Memory B cell (primary cell): ENCODE measurements around the gene PPP4R2.

Source experiments
- ATAC-seq: fragments of 150-1000 bp; cut with Tn5 transposase; 2 replicates; pipeline ENCODE4 v1.10.0; 2021; ENCODE audit warnings: low read depth, mild to moderate bottlenecking, moderate library complexity
- DNase-seq, 2 donors: peaks; one replicate each; pipeline ENCODE4 v3.0.0; 2022; ENCODE audit warnings: low spot score in 2 of 2
- H3K27ac Mint-ChIP-seq: one replicate; pipeline ENCODE4 v1.8.0; 2022; ENCODE audit warnings: mild to moderate bottlenecking, moderate library complexity, mixed read lengths
- H3K27me3 Mint-ChIP-seq: one replicate; pipeline ENCODE4 v1.8.0; 2022; ENCODE audit warnings: mixed read lengths
- H3K36me3 Mint-ChIP-seq: one replicate; pipeline ENCODE4 v1.8.0; 2022; ENCODE audit warnings: mild to moderate bottlenecking, mixed read lengths
- H3K4me1 Mint-ChIP-seq: one replicate; pipeline ENCODE4 v1.8.0; 2022; ENCODE audit warnings: mixed read lengths
- H3K4me3 Mint-ChIP-seq: one replicate; pipeline ENCODE4 v1.8.0; 2022; ENCODE audit warnings: mild to moderate bottlenecking, moderate library complexity, mixed read lengths
- H3K9me3 Mint-ChIP-seq: one replicate; pipeline ENCODE4 v1.8.0; 2022; ENCODE audit warnings: mixed read lengths

The PPP4R2 gene

DNA sequence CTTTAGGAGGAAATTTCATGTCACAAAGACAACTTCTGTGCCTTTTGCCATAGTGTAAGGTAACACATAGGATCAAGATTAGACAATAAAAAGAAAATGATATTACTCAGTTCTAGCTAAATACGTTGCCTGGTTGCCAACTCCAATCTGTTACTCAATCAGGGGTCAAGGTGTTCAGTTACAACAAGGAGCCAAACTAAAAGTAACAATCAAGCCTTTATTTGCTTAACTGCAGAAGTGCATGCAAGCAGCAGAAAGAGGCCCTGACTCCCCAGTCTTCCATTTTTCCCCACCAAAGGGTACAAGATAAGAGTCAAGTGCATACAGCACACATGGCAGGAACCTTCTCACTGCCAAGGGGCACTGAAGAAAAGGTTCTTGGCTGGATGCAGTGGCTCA, 28.3 kb upstream of the PPP4R2 start:
- Mint-ChIP-seq H3K36me3 (no peaks in the 10 kb centered on the region), H3K27ac (no peak overlapping the region), H3K4me1 (peaks cover 11% of the 10 kb centered on the region), H3K27me3 (peaks cover 4% of the 10 kb centered on the region), H3K4me3 (no peak overlapping the region), H3K9me3 (no peaks in the 10 kb centered on the region)
- ATAC-seq: no peak
- no peak for DNase-seq

DNA sequence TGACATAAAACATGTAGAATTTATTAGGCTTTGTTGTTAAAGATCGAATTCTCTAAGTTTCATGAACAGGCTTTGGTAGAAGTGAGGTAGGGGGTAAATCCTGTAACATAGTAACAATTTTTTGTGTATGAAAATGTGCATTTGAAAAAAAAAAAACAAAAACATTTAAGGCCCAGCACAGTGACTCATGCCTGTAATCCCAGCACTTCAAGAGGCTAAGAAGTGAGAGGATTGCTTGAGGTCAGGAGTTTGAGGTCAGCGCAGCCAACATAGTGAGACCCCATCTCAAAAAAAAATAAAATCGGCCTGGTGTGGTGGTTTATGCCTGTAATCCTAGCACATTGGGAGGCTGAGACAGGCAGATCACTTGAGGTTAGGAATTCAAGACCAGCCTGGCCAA, 26.8 kb upstream of the PPP4R2 start:
- H3K27me3 Mint-ChIP-seq: peaks cover 7% of the 10 kb centered on the region
- no peaks in the 10 kb centered on the region for H3K36me3 Mint-ChIP-seq
- H3K4me1 Mint-ChIP-seq: peaks cover 11% of the 10 kb centered on the region
- DNase-seq (no peak), ATAC-seq (no peak)
- H3K4me3 Mint-ChIP-seq: no peak overlapping the region
- H3K27ac Mint-ChIP-seq: no peak overlapping the region
- no peaks in the 10 kb centered on the region for H3K9me3 Mint-ChIP-seq

DNA sequence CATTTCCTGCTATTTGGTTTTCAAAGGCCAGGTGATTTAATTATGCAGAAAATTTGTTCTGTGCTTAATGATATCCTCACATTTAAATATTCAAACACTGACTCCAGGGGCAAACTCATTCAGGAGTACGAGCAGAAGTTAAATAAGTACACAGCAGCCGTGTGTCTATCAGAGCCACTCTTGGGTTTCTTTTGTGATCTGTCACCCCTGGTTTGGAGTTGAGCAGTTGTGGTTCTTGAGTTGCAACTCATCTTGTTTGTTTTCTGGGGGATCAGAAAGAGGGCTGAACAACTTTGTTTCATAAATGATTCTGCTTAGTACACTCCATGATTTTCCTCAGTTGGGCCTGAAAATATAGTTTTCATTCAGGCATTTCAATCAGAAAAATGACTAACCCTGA, 25.7 kb upstream of the PPP4R2 start:
- Mint-ChIP-seq H3K4me1 (no peaks in the 10 kb centered on the region), H3K4me3 (no peak overlapping the region), H3K9me3 (no peaks in the 10 kb centered on the region), H3K27ac (no peak overlapping the region), H3K27me3 (peaks cover 7% of the 10 kb centered on the region), H3K36me3 (no peaks in the 10 kb centered on the region)
- ATAC-seq (no peak), DNase-seq (no peak)

DNA sequence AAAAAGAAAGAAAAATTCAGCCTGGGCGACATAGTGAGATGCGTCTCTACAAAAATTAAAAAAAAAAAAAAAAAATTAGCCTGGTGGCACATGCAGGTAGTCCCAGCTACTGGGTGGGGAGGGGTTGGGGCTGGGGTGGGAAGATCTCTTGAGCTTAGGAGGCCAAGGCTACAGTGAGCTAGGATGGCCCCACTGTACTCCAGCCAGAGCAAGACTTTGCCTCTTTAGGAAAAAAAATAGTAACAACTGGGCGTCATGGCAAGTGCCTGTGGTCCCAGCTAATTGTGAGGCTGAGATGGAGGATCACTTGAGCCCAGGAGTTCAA, 23.9 kb upstream of the PPP4R2 start:
- Mint-ChIP-seq H3K4me1 (no peaks in the 10 kb centered on the region), H3K4me3 (no peak overlapping the region), H3K27me3 (peaks cover 7% of the 10 kb centered on the region), H3K27ac (no peak overlapping the region), H3K36me3 (no peaks in the 10 kb centered on the region), H3K9me3 (no peaks in the 10 kb centered on the region)
- ATAC-seq (no peak), DNase-seq (no peak)

DNA sequence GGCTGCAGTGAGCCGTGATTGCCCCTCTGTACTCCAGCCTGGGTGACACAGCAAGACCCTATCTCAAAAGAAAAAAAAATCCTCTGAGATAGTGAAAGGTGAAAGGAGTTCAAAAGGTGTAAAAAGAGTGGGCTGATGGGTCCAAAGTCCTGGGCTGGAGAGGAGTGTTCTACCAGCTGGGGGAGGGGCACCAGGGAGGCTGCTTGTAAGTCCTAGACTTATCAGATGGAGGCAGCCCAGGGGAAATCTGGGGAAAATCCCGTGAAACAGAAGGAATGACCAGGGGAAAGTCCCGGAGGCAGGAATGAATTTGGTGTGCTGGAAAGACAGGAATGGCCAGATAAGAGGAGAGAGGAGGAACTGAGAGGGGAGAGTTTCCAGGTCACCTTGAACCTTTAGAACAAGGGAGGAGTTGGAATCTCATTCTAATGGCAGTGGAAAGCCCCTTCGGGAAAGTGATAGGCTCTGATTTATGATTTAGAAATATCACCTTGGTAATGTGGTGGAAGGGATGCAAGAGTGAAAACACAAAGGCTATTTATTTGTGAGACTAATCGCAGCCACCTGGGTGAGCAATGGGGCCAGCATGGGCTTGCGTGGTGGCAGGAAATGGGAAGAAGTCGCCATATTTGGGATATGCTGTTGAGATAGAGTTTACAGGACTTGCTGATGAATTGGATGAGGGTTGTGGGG, 23.4 kb upstream of the PPP4R2 start:
- H3K27me3 Mint-ChIP-seq: peaks cover 7% of the 10 kb centered on the region
- no peaks in the 10 kb centered on the region for H3K36me3 Mint-ChIP-seq
- no peak overlapping the region for H3K27ac Mint-ChIP-seq
- no peak overlapping the region for H3K4me3 Mint-ChIP-seq
- H3K9me3 Mint-ChIP-seq: no peaks in the 10 kb centered on the region
- H3K4me1 Mint-ChIP-seq: no peaks in the 10 kb centered on the region
- no peak for DNase-seq
- ATAC-seq: no peak

DNA sequence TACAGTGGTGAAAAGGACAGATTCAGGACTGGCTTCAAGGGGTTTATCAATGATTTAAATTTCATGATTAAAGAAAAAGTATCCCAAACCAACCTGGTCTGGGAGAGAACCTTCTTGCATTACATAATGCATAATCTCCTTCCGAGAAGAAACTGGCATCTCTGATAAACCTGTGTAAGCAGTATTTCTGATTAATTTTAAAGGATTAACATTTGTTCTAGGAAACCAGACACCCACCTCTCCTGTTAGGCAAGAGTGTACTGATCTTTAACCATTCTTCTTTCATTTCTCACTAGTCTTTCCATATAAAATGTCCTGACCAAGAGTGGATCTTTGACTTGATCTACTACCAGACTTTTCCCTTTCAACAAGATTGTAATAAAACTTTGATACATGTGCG, 22.8 kb upstream of the PPP4R2 start:
- no peak for ATAC-seq
- Mint-ChIP-seq H3K4me1 (no peaks in the 10 kb centered on the region), H3K27me3 (peaks cover 7% of the 10 kb centered on the region), H3K27ac (no peak overlapping the region), H3K4me3 (no peak overlapping the region), H3K36me3 (no peaks in the 10 kb centered on the region), H3K9me3 (no peaks in the 10 kb centered on the region)
- DNase-seq: no peak

DNA sequence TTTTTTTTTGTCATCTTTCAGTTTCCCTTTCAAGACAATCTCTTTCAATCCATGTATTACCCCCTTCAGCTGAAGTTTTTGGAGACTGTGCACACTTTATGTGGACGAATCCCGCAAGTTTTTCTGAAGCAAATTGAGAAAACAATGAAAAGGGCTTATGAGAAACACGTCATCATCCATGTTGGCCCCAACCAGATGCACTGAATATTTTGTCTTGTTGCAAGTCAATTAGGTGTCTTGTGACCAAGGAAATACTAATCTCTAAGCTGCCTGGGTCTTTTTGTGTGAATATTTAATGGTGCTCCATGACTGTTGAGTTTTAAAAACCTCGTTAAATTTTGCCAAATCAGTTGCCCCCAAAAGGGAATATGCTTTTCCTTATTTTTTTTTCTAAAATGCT, 21.7 kb upstream of the PPP4R2 start:
- no peak for ATAC-seq
- Mint-ChIP-seq H3K27ac (no peak overlapping the region), H3K4me3 (no peak overlapping the region)

DNA sequence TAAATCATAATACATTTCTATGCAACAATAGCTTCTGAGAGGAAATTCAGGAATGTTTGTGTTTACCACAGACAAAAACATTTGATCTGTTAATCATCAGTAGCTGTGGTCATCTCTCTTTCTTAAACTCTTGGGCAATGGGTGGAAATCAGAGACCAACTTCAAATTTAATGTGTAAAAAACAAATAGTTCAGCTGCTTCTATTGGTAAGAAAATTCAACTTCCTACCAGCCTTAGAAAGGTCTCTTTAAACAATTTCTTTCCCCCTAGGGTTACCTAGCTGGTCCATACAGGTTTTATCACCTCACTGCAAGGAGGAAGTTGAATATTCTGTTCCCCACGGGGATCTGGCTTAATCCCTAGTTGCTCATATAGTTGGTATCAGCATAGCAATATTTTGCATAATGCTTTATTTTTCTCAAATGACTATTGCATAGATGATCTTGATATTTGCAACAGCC, 20.3 kb upstream of the PPP4R2 start:
- ATAC-seq (no peak), DNase-seq (no peak)
- Mint-ChIP-seq H3K4me3 (no peak overlapping the region), H3K4me1 (no peaks in the 10 kb centered on the region), H3K27ac (no peak overlapping the region), H3K27me3 (peaks cover 10% of the 10 kb centered on the region), H3K36me3 (no peaks in the 10 kb centered on the region), H3K9me3 (no peaks in the 10 kb centered on the region)

More for the DNA sequence above, 21.7 kb upstream of the PPP4R2 start:
- H3K36me3 Mint-ChIP-seq: no peaks in the 10 kb centered on the region
- peaks cover 10% of the 10 kb centered on the region for H3K27me3 Mint-ChIP-seq
- no peaks in the 10 kb centered on the region for H3K4me1 Mint-ChIP-seq
- no peaks in the 10 kb centered on the region for H3K9me3 Mint-ChIP-seq
- DNase-seq: no peak

DNA sequence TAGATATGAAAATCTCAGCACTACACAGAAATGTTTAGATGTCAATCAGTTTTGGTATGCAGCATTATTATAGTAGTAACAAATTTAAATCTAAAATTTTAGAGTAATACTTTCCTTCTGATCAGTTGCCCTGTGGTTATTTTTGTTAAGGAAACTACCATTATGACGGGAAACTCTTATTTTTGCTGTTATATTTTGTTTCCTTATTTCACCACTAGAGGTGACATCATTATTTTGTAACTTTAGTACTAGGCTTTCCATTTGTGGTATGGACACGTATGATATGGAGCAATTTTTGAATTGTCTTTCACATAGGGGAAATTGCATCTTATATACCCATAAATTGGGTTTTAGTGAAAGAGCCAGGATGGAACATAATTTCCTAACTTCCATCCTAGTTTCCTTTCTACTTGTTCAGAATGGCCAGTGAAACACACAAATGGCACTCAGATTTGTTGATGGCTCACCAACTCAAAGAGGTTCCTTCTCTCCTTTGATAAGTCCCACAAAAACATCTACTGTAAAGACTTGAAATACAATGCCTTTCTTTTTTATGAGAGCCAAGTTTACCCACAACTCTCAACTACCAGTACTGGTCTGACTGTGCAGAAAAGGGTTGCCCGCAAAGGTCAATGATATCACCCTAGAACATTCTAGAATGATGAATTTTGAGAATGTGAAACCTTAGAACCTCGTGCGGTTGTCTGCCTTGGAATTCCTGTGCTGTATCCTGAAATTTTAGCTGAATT, 19.4 kb upstream of the PPP4R2 start:
- Mint-ChIP-seq H3K4me1 (no peaks in the 10 kb centered on the region), H3K27ac (no peak overlapping the region), H3K4me3 (no peak overlapping the region), H3K36me3 (no peaks in the 10 kb centered on the region), H3K27me3 (peaks cover 8% of the 10 kb centered on the region), H3K9me3 (no peaks in the 10 kb centered on the region)
- DNase-seq (no peak), ATAC-seq (no peak)

DNA sequence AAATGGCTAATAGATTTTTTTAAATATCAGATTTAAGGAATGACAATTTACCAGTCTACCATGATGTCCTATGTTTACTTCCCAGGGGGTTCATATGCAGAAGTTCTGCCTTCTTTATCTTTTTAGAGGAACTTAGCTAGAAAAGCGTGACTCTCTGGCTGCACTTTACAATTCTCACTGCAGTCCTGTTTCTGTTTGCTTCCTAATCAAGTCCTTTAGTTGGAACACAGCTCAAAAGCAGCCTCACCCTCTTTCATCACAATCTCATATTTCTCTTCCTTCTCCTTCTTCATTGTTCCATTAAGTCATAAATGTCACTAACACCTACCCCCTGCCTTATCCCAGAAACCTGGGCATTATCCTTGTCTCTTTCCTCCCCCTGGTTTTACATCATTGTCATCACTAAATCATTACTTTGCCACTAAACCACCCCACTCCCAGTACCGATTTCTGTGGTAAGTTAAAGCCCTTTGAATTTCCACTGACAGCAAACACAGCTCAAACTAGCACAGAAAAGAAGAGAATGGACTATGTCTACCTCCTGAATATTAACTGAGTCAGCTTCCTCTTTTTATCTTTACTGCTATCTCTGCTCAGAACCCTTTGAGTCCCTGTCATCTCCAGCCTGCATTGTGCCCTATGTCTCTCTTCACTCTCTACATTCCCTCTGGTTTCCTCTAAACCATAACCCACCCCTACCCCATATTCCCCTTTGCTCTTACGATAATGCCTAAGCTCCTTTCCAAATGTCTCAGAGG, 13.8 kb upstream of the PPP4R2 start:
- no peak for ATAC-seq
- Mint-ChIP-seq H3K4me3 (no peak overlapping the region), H3K4me1 (peaks cover 4% of the 10 kb centered on the region)

DNA sequence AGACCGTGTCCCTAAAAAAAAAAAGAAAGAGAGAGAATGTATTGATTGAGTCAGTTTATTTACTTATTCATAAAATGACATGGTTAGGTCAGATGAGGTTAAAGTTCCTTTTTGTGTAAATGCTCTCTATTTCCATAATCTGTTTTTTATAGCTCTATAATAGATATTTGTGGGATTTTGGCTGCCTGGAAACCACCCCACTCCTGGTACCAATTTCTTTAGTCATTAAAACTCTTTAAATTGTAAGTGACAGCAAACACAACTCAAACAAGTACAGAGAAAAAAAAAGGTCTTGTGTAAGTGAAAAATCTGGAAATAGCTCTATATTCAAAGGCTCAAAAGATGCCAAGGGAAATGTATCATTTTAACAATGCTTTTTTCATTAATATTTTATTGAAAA, 11.0 kb upstream of the PPP4R2 start:
- H3K27ac Mint-ChIP-seq: no peak overlapping the region
- H3K4me1 Mint-ChIP-seq: peaks cover 4% of the 10 kb centered on the region
- peaks cover 2% of the 10 kb centered on the region for H3K9me3 Mint-ChIP-seq
- peaks cover 10% of the 10 kb centered on the region for H3K27me3 Mint-ChIP-seq
- no peak for DNase-seq
- no peaks in the 10 kb centered on the region for H3K36me3 Mint-ChIP-seq
- H3K4me3 Mint-ChIP-seq: no peak overlapping the region
- no peak for ATAC-seq

More for the DNA sequence above, 13.8 kb upstream of the PPP4R2 start:
- H3K27me3 Mint-ChIP-seq: peaks cover 11% of the 10 kb centered on the region
- no peak overlapping the region for H3K27ac Mint-ChIP-seq
- no peaks in the 10 kb centered on the region for H3K36me3 Mint-ChIP-seq
- DNase-seq: no peak
- H3K9me3 Mint-ChIP-seq: peaks cover 2% of the 10 kb centered on the region

DNA sequence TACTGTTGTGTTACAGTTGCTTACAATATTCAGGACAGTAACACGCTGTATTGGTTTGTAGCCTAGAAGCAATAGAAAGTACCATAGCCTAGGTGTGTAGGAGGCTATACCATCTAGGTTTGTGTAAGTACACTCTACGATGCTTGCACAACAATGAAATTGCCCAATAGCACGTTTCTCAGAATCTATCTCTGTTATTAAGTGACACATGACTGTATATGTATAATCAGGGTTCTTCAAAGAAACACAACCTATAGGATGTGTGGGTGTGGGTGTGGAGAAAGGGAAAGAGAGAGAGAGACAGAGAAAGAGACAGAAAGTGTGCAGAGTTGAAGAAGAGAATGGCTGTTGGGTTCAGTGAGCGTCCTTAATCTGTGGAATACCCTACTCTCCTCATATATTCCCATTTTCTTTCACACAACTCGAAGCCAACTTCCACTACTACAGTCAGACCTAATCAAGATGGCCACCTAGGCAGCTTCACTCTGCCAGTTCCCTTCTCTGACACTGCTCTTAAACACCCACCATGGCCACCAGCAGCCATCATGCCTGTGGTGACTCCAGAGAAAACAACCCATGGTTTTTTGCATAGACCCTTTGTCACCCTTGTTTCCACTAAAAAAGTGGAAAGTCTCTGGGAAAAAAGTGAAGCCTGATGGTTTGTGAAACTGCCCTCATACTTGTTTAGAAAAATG, 5.8 kb upstream of the PPP4R2 start:
- Mint-ChIP-seq H3K36me3 (no peaks in the 10 kb centered on the region), H3K27ac (no peak overlapping the region), H3K4me3 (no peak overlapping the region), H3K27me3 (peaks cover 4% of the 10 kb centered on the region), H3K9me3 (peaks cover 2% of the 10 kb centered on the region), H3K4me1 (no peaks in the 10 kb centered on the region)
- ATAC-seq (no peak), DNase-seq (no peak)

DNA sequence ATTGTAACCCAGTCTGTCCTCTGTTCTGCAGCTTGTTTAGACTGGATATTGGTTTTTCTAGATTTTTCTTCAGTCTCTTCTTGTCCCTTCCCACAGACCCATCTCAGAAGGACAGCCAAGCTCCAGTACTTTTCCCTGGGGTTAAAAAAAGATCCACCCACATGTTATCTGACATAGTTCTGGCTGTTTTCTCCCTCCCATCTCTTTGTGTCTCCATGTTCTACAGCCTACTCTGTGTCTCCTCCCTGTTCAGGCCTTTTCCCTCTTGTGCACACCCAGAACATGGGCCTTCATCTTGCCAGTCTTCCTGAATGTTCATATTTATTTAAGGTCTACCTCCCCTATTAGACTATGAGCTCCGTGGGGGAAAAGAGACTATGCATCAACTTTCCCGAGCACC, 5.1 kb upstream of the PPP4R2 start:
- H3K27me3 Mint-ChIP-seq: peaks cover 4% of the 10 kb centered on the region
- no peaks in the 10 kb centered on the region for H3K9me3 Mint-ChIP-seq
- no peak for DNase-seq
- H3K27ac Mint-ChIP-seq: no peak overlapping the region
- no peak overlapping the region for H3K4me3 Mint-ChIP-seq
- H3K4me1 Mint-ChIP-seq: no peaks in the 10 kb centered on the region
- no peak for ATAC-seq
- H3K36me3 Mint-ChIP-seq: no peaks in the 10 kb centered on the region

DNA sequence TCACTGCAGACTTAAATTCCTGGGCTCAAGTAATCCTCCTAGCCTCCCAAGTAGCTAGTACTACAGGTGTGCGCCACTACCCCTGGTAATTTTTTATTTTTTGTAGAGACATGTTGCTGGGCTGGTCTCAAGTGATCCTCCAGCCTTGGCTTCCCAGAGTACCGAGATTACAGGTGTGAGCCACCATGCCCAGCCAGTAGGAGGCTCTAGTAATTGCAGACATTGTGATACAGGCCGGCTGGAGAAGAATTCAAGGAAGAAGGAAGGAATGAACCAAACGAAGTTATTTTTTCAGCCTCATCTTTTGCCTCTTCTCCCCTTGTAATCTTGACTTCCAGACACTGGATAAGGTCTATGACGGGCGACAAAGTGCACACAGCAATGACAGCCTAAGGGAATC, 3.2 kb upstream of the PPP4R2 start:
- Mint-ChIP-seq H3K36me3 (peaks cover 2% of the 10 kb centered on the region), H3K27me3 (peaks cover 3% of the 10 kb centered on the region), H3K27ac (no peak overlapping the region), H3K9me3 (no peaks in the 10 kb centered on the region), H3K4me1 (peaks cover 9% of the 10 kb centered on the region), H3K4me3 (no peak overlapping the region)
- DNase-seq (no peak), ATAC-seq (no peak)
